H1 (cell line): ENCODE measurements around the gene RABGAP1.
A peak's percentile ranks its signal among the peaks of the same experiment; 100 is the strongest.

Experiments
- CEBPB ChIP-seq: IDR thresholded peaks from 2 replicates; pipeline ENCODE4 v1.6.1; 2012; ENCODE audit warnings: low read depth, low read length
- CTCF ChIP-seq, 3 experiments: IDR thresholded peaks; 1 replicate in 2 of 3; 2 replicates in 1 of 3; pipeline versions ENCODE4 v1.5.1 to v1.6.1; 2011; ENCODE audit warnings: low read length in 3 of 3, mild to moderate bottlenecking in 3 of 3, inconsistent platforms in 2 of 3, low read depth in 1 of 3, moderate library complexity in 1 of 3; ENCODE audit not compliant: insufficient read depth in 1 of 3; ENCODE audit errors: control extremely low read depth in 1 of 3
- GABPA ChIP-seq: IDR thresholded peaks from 2 replicates; pipeline ENCODE4 v1.6.1; 2011; ENCODE audit warnings: mild to moderate bottlenecking, low read length, moderate library complexity, borderline replicate concordance; ENCODE audit not compliant: insufficient read depth
- POLR2AphosphoS5 ChIP-seq: IDR thresholded peaks from 2 replicates; pipeline ENCODE4 v1.6.1; 2011; ENCODE audit warnings: low read depth, low read length
- RFX5 ChIP-seq: IDR thresholded peaks from 2 replicates; pipeline ENCODE4 v1.6.1; 2011; ENCODE audit warnings: low read depth, low read length, improper control_type of control experiment, borderline replicate concordance
- RNF2 ChIP-seq: fragments of 200-900, 300-1000 bp; sonication (generic); IDR thresholded peaks from 2 replicates; pipeline ENCODE4 v1.7.1; 2016; ENCODE audit warnings: borderline replicate concordance, low read depth, mild to moderate bottlenecking, antibody characterized with exemption, low read length; ENCODE audit not compliant: poor library complexity, severe bottlenecking; ENCODE audit errors: missing control alignments
- SRF ChIP-seq: IDR thresholded peaks from 2 replicates; pipeline ENCODE4 v1.6.1; 2011; ENCODE audit warnings: mild to moderate bottlenecking, low read depth, low read length, moderate library complexity
- TAF7 ChIP-seq: optimal IDR thresholded peaks from 2 replicates; pipeline ENCODE3; 2011; ENCODE audit warnings: low read depth, mild to moderate bottlenecking, inconsistent platforms, low read length, moderate library complexity, borderline replicate concordance
- TF ChIP-seq, protein P1 (sequence below): IDR thresholded peaks from 2 replicates; pipeline ENCODE4 v1.6.1; 2012; ENCODE audit warnings: inconsistent platforms

DNA sequence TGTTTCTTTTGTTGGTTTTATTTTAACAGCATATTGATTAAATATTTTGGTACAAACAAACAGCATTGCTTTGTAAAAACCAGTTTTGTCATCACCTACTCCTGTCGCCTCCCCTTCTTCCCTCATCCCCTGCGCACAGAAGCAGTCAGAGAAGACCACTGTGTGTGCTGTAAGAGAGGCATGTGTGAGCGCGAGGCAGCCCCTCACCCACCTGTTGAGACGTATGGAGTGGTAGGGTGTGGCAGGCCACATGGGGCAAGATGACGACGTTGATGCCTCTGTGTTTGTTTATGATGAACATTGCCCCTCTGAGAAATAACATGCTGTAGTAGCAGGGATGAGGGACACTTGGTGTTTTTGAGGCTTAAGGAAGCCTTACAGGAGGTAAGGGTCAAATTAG, 164.0 kb downstream of the RABGAP1 start:
- TF ChIP-seq, protein P1, sequence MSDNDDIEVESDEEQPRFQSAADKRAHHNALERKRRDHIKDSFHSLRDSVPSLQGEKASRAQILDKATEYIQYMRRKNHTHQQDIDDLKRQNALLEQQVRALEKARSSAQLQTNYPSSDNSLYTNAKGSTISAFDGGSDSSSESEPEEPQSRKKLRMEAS: no peak
- no peak for TF ChIP-seq GABPA
- no peak for TF ChIP-seq SRF
- no peak for TF ChIP-seq TAF7
- no peak for TF ChIP-seq RNF2
- TF ChIP-seq CTCF (IDR thresholded peaks at IDR 0.05; ENCODE audit: control extremely low read depth in 1 of 3, insufficient read depth in 1 of 3, low read depth in 1 of 3, low read length in 3 of 3): no peak
- TF ChIP-seq CEBPB: no peak
- TF ChIP-seq RFX5: no peak
- 0 out of 2 replicates have a peak, but pooled peaks have one; percentile 29 for TF ChIP-seq POLR2AphosphoS5
